GM10266 (cell line): Measurements from ENCODE around the gene GBE1.
"Not testable (repeated sequence)": the region's sequence is repeated elsewhere in the genome, so short reads cannot be mapped to it uniquely, and the experiment has no call there.

Source experiments
- DNase-seq: peaks from one replicate; pipeline ENCODE4 v3.0.0; 2012; ENCODE audit errors: extremely low spot score
- TF ChIP-seq, protein P1 (sequence below): IDR thresholded peaks from 2 replicates; pipeline ENCODE4 v1.5.1; 2012; ENCODE audit warnings: mild to moderate bottlenecking, low read depth; ENCODE audit not compliant: control insufficient read depth, insufficient read depth; ENCODE audit errors: missing control alignments

Gene GBE1

GRCh38 chr3:81752604-81753003, 8.8 kb downstream of the GBE1 start:
- TF ChIP-seq, protein P1, sequence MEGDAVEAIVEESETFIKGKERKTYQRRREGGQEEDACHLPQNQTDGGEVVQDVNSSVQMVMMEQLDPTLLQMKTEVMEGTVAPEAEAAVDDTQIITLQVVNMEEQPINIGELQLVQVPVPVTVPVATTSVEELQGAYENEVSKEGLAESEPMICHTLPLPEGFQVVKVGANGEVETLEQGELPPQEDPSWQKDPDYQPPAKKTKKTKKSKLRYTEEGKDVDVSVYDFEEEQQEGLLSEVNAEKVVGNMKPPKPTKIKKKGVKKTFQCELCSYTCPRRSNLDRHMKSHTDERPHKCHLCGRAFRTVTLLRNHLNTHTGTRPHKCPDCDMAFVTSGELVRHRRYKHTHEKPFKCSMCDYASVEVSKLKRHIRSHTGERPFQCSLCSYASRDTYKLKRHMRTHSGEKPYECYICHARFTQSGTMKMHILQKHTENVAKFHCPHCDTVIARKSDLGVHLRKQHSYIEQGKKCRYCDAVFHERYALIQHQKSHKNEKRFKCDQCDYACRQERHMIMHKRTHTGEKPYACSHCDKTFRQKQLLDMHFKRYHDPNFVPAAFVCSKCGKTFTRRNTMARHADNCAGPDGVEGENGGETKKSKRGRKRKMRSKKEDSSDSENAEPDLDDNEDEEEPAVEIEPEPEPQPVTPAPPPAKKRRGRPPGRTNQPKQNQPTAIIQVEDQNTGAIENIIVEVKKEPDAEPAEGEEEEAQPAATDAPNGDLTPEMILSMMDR = no peak
- DNase-seq = no peak

DNA sequence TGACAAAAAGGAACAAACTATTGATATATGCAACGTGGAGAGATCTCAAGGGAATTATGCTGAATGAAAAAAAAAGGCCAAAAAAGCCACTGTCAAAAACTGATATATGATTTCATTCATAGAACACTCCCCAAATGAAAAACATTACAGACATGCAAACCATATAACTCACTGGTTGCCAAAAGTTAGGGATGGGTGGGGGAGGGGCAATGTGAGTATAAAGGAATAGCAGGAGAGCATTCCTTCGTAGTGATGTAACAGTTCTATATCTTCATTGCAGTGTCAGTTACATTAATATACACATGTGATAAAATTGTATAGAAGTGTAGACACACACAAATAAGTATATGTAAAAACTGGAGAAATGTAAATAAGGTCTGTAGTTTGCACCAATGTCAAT, 12.2 kb downstream of the GBE1 start:
- TF ChIP-seq, protein P1 = no peak
- DNase-seq = no peak

- DNase-seq = not testable (repeated sequence)
Observed at GRCh38 chr3:81747280-81747679, 14.2 kb downstream of the GBE1 start.

GRCh38 chr3:81744366-81744765, 17.1 kb downstream of the GBE1 start:
- no peak for DNase-seq
- TF ChIP-seq, protein P1 = no peak

- TF ChIP-seq, protein P1 = no peak
- no peak for DNase-seq
Observed at GRCh38 chr3:81743096-81744025, 18.1 kb downstream of the GBE1 start.

- DNase-seq = no peak
- TF ChIP-seq, protein P1 = no peak
Observed at GRCh38 chr3:81742581-81742980, 18.9 kb downstream of the GBE1 start.

GRCh38 chr3:81741216-81741615, 20.2 kb downstream of the GBE1 start:
- DNase-seq = no peak
- TF ChIP-seq, protein P1 = no peak
